T-cell (primary cell): ENCODE measurements around the gene HSH2D. TPM values are rescaled to one million over a fixed set of nuclear protein-coding genes. Genes with fewer than 3 reads are reported as not detected.

Experiments
- ATAC-seq, 4 experiments: fragments of 200-7000 bp in 3 of 4; fragments of 150-1000 bp in 1 of 4; cut with Tn5 transposase; replicated peaks in 1 of 4; 1 replicate in 3 of 4; 2 replicates in 1 of 4; pipeline ENCODE4 v1.10.0; 2021; ENCODE audit warnings: moderate library complexity in 3 of 4, mild to moderate bottlenecking in 2 of 4, moderate number of reproducible peaks in 1 of 4
- CTCF ChIA-PET, 2 donors: fragments of 300-600 bp; sonication (Branson Sonifier 250); formaldehyde crosslinking; loops; one replicate each; lab custom pipeline; 2022; ENCODE audit warnings: antibody characterized with exemption in 2 of 2; lab: Charles Lee
- POLR2A ChIA-PET, 2 donors: fragments of 300-600 bp; sonication (Branson Sonifier 250); formaldehyde crosslinking; loops; one replicate each; lab custom pipeline; 2022; ENCODE audit warnings: antibody characterized with exemption in 2 of 2; lab: Charles Lee
- DNase-seq, 35 experiments: peaks; one replicate each; pipeline versions ENCODE4 v3.0.0 to v3.0.0-alpha.2; 2013 to 2023
- H3K27ac ChIP-seq: one replicate; pipeline ENCODE4 v1.5.1; 2013; ENCODE audit warnings: low read length
- H3K27me3 ChIP-seq, 2 experiments: replicated peaks in 1 of 2; 1 replicate in 1 of 2; 2 replicates in 1 of 2; pipeline versions ENCODE4 v1.6.1 to v1.7.0; 2013; ENCODE audit warnings: low read length in 1 of 2, mixed read lengths in 1 of 2; ENCODE audit not compliant: control insufficient read depth in 2 of 2, insufficient read depth in 2 of 2; ENCODE audit errors: extremely low read depth in 1 of 2
- H3K36me3 ChIP-seq, 2 donors: 1 replicate in 1 of 2; 2 replicates in 1 of 2; pipeline versions ENCODE4 v1.6.1 to v1.7.0; 2013; ENCODE audit warnings: low read length in 1 of 2; ENCODE audit not compliant: control insufficient read depth in 2 of 2, insufficient read depth in 1 of 2; ENCODE audit errors: extremely low read depth in 1 of 2
- H3K4me1 ChIP-seq, 2 experiments: 1 replicate in 1 of 2; 2 replicates in 1 of 2; pipeline versions ENCODE4 v1.6.1 to v1.7.0; 2013; ENCODE audit warnings: low read length in 2 of 2, mixed read lengths in 1 of 2; ENCODE audit not compliant: insufficient read depth in 2 of 2, control insufficient read depth in 1 of 2; ENCODE audit errors: extremely low read depth in 1 of 2
- H3K4me3 ChIP-seq, 2 donors: 1 replicate in 1 of 2; 2 replicates in 1 of 2; pipeline versions ENCODE4 v1.5.1 to v1.7.0; 2013; ENCODE audit warnings: mild to moderate bottlenecking in 2 of 2, low read length in 1 of 2, moderate library complexity in 1 of 2; ENCODE audit not compliant: control insufficient read depth in 1 of 2; ENCODE audit errors: extremely low read depth in 1 of 2
- H3K9me3 ChIP-seq: 2 replicates; pipeline ENCODE4 v1.7.0; 2013
- H3K27ac Mint-ChIP-seq, 2 donors: one replicate each; pipeline ENCODE4 v1.8.0; 2020 to 2021; ENCODE audit warnings: mild to moderate bottlenecking in 2 of 2, mixed read lengths in 2 of 2
- H3K27me3 Mint-ChIP-seq, 2 donors: one replicate each; pipeline ENCODE4 v1.8.0; 2021 to 2022; ENCODE audit warnings: mixed read lengths in 2 of 2
- H3K36me3 Mint-ChIP-seq: one replicate; pipeline ENCODE4 v1.8.0; 2021; ENCODE audit warnings: mixed read lengths
- H3K4me1 Mint-ChIP-seq, 3 donors: one replicate each; pipeline ENCODE4 v1.8.0; 2020 to 2022; ENCODE audit warnings: mixed read lengths in 3 of 3, mild to moderate bottlenecking in 1 of 3
- H3K4me3 Mint-ChIP-seq, 3 donors: one replicate each; pipeline ENCODE4 v1.8.0; 2020 to 2022; ENCODE audit warnings: mild to moderate bottlenecking in 3 of 3, mixed read lengths in 3 of 3, moderate library complexity in 3 of 3
- H3K9me3 Mint-ChIP-seq, 3 donors: one replicate each; pipeline ENCODE4 v1.8.0; 2020 to 2022; ENCODE audit warnings: mixed read lengths in 3 of 3
- WGBS: methylation state at CpG from one replicate; pipeline ENCODE4 v1.1.5; 2013; ENCODE audit warnings: missing lambda C conversion rate; ENCODE audit not compliant: insufficient coverage; 5-methylcytosine and 5-hydroxymethylcytosine counted together
- total RNA-seq, 35 experiments: library from RNA in 6 of 35; stranded (reverse) in 6 of 35; fragments of 120-200 nt in 1 of 35; gene quantifications; one replicate each; pipeline versions ENCODE4 v1.2.1 to v1.2.4 and lab custom pipeline; 2013 to 2026

The HSH2D gene
- total RNA-seq, 5 donors from 2014 or later (not counting 1 experiment from before 2014, with no cell fraction given), result 23.5 to 37.0 (median 28.5) TPM

DNA sequence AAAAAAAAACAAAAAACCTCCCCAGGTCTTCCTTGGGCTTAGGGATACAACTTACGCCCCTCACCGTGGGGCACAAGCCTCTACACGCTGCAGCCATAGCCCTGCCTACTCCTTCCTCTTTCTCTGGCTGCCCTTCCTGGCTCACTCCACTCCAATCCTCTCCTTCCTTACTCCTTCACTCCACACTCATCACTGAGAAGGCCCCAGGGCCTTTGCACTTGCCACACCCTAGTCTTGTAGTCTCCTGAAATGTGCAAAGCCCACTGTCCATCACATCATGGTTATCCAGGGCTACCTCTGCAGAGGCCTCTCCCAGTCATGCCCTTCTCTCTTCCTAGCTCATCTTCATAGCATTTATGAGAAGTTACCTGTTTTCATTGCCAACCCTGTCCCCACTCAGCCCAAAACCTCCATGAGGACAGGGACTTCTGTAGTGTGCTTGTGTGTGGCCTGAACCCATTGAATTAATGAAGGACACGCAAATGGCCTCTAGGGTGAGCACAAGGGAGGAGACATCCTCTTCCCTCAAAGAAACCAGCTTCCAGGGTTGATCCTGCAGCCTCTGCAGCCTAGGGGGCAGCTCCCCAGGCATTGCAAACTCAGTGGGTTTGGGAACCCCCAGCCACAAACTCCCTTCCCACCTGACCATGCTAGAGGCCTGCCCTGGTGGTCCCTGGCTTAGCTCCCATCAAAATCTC, 7.9 kb upstream of the HSH2D start:
- Histone ChIP-seq H3K4me3 (no peak overlapping the region), H3K4me1 (peaks cover 0 to 31% of the 10 kb centered on the region in 2 experiments), H3K27ac (no peak overlapping the region), H3K36me3 (peaks cover 7 to 27% of the 10 kb centered on the region in 2 donors), H3K27me3 (no peaks in the 10 kb centered on the region), H3K9me3 (no peaks in the 10 kb centered on the region)
- POLR2A ChIA-PET, result interaction anchor here in 1 of 2 donors (0.6 kb wide), 1 partner anchor 273 kb away, joined by 3 read pairs; no protein-coding TSS in a partner anchor
- Mint-ChIP-seq H3K27me3 (no peaks in the 10 kb centered on the region), H3K36me3 (peaks cover 40% of the 10 kb centered on the region), H3K4me3 (no peak overlapping the region), H3K9me3 (peaks cover 0 to 10% (median 0%) of the 10 kb centered on the region in 3 donors), H3K27ac (no peak overlapping the region), H3K4me1 (peaks cover 0 to 26% (median 4%) of the 10 kb centered on the region in 3 donors)
- 100% methylated on average over 3 of the region's 4 CpGs for WGBS
- ATAC-seq (peak in 1 of 4 experiments; percentile 16), DNase-seq (no peak)
- CTCF ChIA-PET, result interaction anchor here in 1 of 2 donors (0.7 kb wide), 1 partner anchor 11 kb away, joined by 4 read pairs; no protein-coding TSS in a partner anchor

- no peak overlapping the region for H3K4me3 ChIP-seq
- no peaks in the 10 kb centered on the region for H3K27me3 ChIP-seq
- ChIA-PET POLR2A (interaction anchor here in 1 of 2 donors (0.6 kb wide), 1 partner anchor 272 kb away, joined by 3 read pairs; no protein-coding TSS in a partner anchor), CTCF (interaction anchor here in 1 of 2 donors (0.7 kb wide), 1 partner anchor 10 kb away, joined by 4 read pairs; no protein-coding TSS in a partner anchor)
- Mint-ChIP-seq H3K4me3 (no peak overlapping the region), H3K27me3 (no peaks in the 10 kb centered on the region), H3K36me3 (peaks cover 35% of the 10 kb centered on the region), H3K27ac (no peak overlapping the region), H3K9me3 (peaks cover 0 to 6% (median 0%) of the 10 kb centered on the region in 3 donors), H3K4me1 (peaks cover 6 to 34% (median 8%) of the 10 kb centered on the region in 3 donors)
- H3K27ac ChIP-seq, result no peak overlapping the region
- WGBS, result 83% methylated on average over 10 of the region's 16 CpGs
- peaks cover 7 to 21% of the 10 kb centered on the region in 2 donors for H3K36me3 ChIP-seq
- peaks cover 0 to 39% of the 10 kb centered on the region in 2 experiments for H3K4me1 ChIP-seq
- ATAC-seq, result peak in 1 of 4 experiments; percentile 28
- peak in 1 of 35 experiments; percentile 37 for DNase-seq
- H3K9me3 ChIP-seq, result no peaks in the 10 kb centered on the region
These were observed 7.1 kb upstream of the HSH2D start for GRCh38 chr19:16136185-16136999.

- WGBS, result 34% methylated on average over 4 of the region's 13 CpGs
- H3K27ac ChIP-seq, result no peak overlapping the region
- H3K4me1 Mint-ChIP-seq, result peaks cover 22 to 55% (median 27%) of the 10 kb centered on the region in 3 donors
These were observed 3.7 kb upstream of the HSH2D start for GRCh38 chr19:16139752-16140151.

DNA sequence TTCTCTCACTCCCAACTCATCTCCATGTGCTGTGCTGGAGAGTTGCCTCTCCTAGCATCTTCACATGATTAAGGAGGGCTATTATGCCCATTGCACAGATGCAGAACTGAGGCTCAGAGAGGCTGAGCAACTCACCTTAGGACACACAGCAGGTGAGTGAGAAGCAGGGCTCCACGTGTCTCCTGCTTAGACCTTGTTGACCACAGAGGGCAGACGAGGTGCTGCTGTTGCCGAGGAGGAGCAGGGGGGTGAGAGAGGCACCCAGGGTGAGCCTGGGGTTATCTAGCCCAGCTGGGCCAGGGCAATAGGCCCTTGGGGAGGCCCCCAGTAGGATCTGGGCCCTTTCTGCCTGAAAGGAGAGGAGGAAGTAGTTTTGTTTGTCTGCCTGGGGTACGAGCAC, 2.4 kb upstream of the HSH2D start:
- Mint-ChIP-seq H3K27ac (peak overlapping the region; percentile 23 to 80), H3K4me1 (peaks cover 30 to 59% (median 35%) of the 10 kb centered on the region in 3 donors), H3K36me3 (peaks cover 3% of the 10 kb centered on the region), H3K4me3 (no peak overlapping the region), H3K27me3 (no peaks in the 10 kb centered on the region), H3K9me3 (no peaks in the 10 kb centered on the region)
- Histone ChIP-seq H3K4me1 (peaks cover 2 to 77% of the 10 kb centered on the region in 2 experiments), H3K9me3 (no peaks in the 10 kb centered on the region), H3K4me3 (no peak overlapping the region), H3K27ac (peak overlapping the region; percentile 14), H3K36me3 (no peaks in the 10 kb centered on the region), H3K27me3 (no peaks in the 10 kb centered on the region)
- POLR2A ChIA-PET, result no interaction called here
- 35% methylated on average over 3 of the region's 4 CpGs for WGBS
- ATAC-seq (no peak), DNase-seq (peak in 7 of 35 experiments; percentile 7 to 40 (median 15))
- CTCF ChIA-PET, result no interaction called here

More at GRCh38 chr19:16139752-16140151, 3.7 kb upstream of the HSH2D start:
- Histone ChIP-seq H3K4me1 (peaks cover 2 to 67% of the 10 kb centered on the region in 2 experiments), H3K9me3 (no peaks in the 10 kb centered on the region), H3K4me3 (no peak overlapping the region), H3K36me3 (no peaks in the 10 kb centered on the region), H3K27me3 (no peaks in the 10 kb centered on the region)
- H3K27me3 Mint-ChIP-seq, result no peaks in the 10 kb centered on the region
- H3K36me3 Mint-ChIP-seq, result peaks cover 3% of the 10 kb centered on the region
- H3K4me3 Mint-ChIP-seq, result peak overlapping the region in 1 of 3 donors; percentile 58
- ChIA-PET POLR2A (no interaction called here), CTCF (interaction anchor here in 1 of 2 donors (0.6 kb wide), 1 partner anchor 134 kb away, joined by 5 read pairs; no protein-coding TSS in a partner anchor)
- peak in 12 of 35 experiments; percentile 9 to 34 (median 15) for DNase-seq
- peak overlapping the region in 1 of 2 donors; percentile 73 for H3K27ac Mint-ChIP-seq
- no peak for ATAC-seq
- H3K9me3 Mint-ChIP-seq, result no peaks in the 10 kb centered on the region

GRCh38 chr19:16142032-16142580, 1.4 kb upstream of the HSH2D start:
- H3K27ac ChIP-seq, result no peak overlapping the region
- Mint-ChIP-seq H3K4me1 (peaks cover 33 to 58% (median 41%) of the 10 kb centered on the region in 3 donors), H3K4me3 (peak overlapping the region in 1 of 3 donors; percentile 44), H3K27ac (peak overlapping the region in 1 of 2 donors; percentile 53), H3K9me3 (no peaks in the 10 kb centered on the region), H3K36me3 (peaks cover 6% of the 10 kb centered on the region), H3K27me3 (no peaks in the 10 kb centered on the region)
- ChIA-PET POLR2A (interaction anchor here in 1 of 2 donors (0.6 kb wide), 2 partner anchors 47 to 59 kb away, joined by 3 read pairs; no protein-coding TSS in a partner anchor), CTCF (interaction anchor here in 1 of 2 donors (0.6 kb wide), 1 partner anchor 1247 kb away, joined by 3 read pairs; no protein-coding TSS in a partner anchor)
- 88% methylated on average over 5 of the region's 9 CpGs for WGBS
- no peak overlapping the region for H3K4me3 ChIP-seq
- no peaks in the 10 kb centered on the region for H3K27me3 ChIP-seq
- DNase-seq, result no peak
- ATAC-seq, result no peak
- no peaks in the 10 kb centered on the region for H3K9me3 ChIP-seq
- peaks cover 0 to 2% of the 10 kb centered on the region in 2 donors for H3K36me3 ChIP-seq
- H3K4me1 ChIP-seq, result peaks cover 2 to 74% of the 10 kb centered on the region in 2 experiments
